ENCODE measurements around the gene SPTLC1.
"Not testable (repeated sequence)": the region's sequence is repeated elsewhere in the genome, so short reads cannot be mapped to it uniquely, and the experiment has no call there.

The SPTLC1 gene

DNA sequence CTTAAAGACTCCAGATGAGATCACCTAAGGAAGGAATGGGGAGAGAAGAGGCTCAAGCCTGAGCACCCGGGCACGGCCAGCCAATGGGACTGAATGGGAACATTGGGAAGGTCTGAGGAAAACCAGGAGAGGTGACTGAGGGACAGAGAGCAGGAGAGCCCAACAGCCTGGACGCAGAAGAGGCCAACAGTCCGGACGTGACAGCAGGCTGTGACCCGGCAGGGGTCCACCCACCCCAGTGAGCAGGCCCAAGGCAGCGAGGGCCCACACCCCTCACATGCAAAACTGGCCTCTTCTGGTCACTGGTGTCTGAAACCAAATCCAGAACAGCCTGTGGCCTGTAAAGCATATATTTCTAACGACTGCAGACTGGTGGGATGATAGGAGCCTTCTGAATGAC is 7.6 kb upstream of the SPTLC1 start:
- TF ChIP-seq, protein P1, sequence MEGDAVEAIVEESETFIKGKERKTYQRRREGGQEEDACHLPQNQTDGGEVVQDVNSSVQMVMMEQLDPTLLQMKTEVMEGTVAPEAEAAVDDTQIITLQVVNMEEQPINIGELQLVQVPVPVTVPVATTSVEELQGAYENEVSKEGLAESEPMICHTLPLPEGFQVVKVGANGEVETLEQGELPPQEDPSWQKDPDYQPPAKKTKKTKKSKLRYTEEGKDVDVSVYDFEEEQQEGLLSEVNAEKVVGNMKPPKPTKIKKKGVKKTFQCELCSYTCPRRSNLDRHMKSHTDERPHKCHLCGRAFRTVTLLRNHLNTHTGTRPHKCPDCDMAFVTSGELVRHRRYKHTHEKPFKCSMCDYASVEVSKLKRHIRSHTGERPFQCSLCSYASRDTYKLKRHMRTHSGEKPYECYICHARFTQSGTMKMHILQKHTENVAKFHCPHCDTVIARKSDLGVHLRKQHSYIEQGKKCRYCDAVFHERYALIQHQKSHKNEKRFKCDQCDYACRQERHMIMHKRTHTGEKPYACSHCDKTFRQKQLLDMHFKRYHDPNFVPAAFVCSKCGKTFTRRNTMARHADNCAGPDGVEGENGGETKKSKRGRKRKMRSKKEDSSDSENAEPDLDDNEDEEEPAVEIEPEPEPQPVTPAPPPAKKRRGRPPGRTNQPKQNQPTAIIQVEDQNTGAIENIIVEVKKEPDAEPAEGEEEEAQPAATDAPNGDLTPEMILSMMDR (IDR thresholded peaks at IDR 0.05; ENCODE audit: insufficient read depth, low read depth, low read length, missing control alignments), result no peak
- no peak for DNase-seq (ENCODE audit: low read depth)
- no peak overlapping the region for H3K4me3 ChIP-seq (ENCODE audit: low read length)

DNA sequence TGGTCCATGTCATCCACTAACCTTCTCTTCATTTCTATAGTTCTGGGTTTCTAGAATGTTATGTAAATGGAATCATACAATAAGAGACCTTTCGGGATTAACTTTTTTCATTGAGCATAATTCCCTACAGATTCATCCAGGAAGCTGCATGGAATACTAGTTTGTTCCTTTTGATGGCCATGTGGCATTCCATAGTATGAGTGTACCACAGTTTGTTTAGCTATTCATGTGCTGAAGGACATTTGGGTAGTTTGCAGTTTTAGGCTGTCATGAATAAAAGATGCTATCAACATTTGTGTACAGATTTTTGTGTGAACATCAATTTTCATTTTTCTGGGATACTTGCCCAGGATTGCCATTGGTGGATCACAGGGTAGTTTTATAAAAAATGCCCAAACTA is 6.8 kb upstream of the SPTLC1 start:
- TF ChIP-seq, protein P1 (IDR thresholded peaks at IDR 0.05; ENCODE audit: insufficient read depth, low read depth, low read length, missing control alignments), result no peak
- H3K4me3 ChIP-seq (ENCODE audit: low read length), result no peak overlapping the region
- DNase-seq (ENCODE audit: low read depth), result no peak

DNA sequence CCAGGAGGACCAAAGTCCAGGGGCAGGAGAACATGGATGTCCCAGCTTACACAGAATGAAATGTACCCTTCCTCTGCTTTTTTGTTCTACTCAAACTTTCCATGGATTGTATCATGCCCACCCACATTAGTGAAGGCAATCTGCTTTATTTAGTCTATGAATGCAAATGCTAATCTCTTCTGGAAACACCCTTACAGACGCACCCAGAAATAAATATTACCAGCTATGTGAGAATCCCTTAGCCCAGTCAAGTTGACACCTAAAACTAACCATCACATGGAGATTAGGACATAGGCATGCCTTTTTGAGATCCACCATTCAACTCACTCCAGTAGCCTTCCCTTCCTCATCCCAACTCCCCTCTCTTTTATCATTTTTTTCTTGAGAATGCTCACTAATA is 6.1 kb upstream of the SPTLC1 start:
- H3K4me3 ChIP-seq (ENCODE audit: low read length), result no peak overlapping the region
- DNase-seq (ENCODE audit: low read depth), result no peak

DNA sequence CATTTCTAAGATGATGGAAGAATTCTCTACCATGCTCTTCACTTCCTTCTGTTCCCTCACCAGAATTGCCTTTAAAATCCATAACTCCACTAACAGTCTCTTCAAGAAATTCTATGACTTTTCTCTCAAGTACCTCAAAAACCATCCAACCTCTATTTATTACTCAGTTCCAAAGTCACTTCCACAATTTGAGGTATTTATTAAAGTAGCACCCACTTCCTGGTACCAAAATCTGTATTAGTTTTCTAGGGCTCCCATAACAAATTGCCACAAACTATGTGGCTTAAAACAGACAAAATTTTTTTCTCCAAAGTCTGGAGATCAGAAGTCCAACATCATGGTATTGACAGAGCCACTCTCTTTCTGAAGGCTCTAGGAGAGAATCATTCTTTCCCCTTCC is 4.9 kb upstream of the SPTLC1 start:
- TF ChIP-seq, protein P1 (IDR thresholded peaks at IDR 0.05; ENCODE audit: insufficient read depth, low read depth, low read length, missing control alignments), result no peak
- H3K4me3 ChIP-seq (ENCODE audit: low read length), result no peak overlapping the region
- DNase-seq (ENCODE audit: low read depth), result no peak

More for the DNA sequence above, 6.1 kb upstream of the SPTLC1 start:
- TF ChIP-seq, protein P1 (IDR thresholded peaks at IDR 0.05; ENCODE audit: insufficient read depth, low read depth, low read length, missing control alignments), result no peak

DNA sequence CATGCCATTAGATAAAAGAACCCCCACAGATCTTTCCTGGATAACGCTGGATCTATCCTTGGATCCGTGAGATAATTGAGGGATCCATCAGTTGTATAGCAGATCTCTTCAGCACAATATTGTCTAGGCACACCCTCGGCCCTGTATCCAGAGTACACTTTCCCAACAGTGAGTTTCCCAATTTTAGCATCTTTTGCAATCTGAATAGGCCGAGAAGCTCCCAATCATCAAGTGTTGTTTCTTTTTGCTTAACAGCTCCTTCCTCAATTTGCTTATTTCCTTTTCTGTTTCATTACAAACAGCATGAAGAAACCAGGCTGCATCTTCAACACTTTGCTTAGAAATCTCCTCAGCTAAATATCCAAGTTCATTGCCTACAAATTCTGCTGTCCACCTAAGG is 4.4 kb upstream of the SPTLC1 start:
- TF ChIP-seq, protein P1 (IDR thresholded peaks at IDR 0.05; ENCODE audit: insufficient read depth, low read depth, low read length, missing control alignments), result no peak
- no peak overlapping the region for H3K4me3 ChIP-seq (ENCODE audit: low read length)
- DNase-seq (ENCODE audit: low read depth), result no peak

DNA sequence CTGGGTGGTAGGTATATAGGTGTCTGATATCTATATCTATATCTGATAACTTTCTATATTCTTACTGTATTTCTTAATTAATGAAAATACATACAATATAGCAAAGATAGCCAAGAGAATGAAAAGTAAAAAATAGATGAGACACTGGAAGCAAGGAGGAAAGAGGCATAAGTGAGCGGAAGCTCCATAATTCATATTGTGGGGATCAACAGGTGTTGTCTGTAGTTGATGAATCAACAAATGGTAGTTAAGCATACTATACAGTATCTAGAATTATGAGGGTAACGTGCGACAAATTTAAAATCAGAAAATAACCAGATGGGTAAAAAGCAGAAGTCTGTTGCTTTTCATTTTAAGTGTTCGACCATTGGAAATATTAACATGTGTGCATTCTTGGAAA is 7.1 kb downstream of the SPTLC1 start:
- no peak overlapping the region for H3K4me3 ChIP-seq (ENCODE audit: low read length)
- TF ChIP-seq, protein P1 (IDR thresholded peaks at IDR 0.05; ENCODE audit: insufficient read depth, low read depth, low read length, missing control alignments), result no peak
- no peak for DNase-seq (ENCODE audit: low read depth)

DNA sequence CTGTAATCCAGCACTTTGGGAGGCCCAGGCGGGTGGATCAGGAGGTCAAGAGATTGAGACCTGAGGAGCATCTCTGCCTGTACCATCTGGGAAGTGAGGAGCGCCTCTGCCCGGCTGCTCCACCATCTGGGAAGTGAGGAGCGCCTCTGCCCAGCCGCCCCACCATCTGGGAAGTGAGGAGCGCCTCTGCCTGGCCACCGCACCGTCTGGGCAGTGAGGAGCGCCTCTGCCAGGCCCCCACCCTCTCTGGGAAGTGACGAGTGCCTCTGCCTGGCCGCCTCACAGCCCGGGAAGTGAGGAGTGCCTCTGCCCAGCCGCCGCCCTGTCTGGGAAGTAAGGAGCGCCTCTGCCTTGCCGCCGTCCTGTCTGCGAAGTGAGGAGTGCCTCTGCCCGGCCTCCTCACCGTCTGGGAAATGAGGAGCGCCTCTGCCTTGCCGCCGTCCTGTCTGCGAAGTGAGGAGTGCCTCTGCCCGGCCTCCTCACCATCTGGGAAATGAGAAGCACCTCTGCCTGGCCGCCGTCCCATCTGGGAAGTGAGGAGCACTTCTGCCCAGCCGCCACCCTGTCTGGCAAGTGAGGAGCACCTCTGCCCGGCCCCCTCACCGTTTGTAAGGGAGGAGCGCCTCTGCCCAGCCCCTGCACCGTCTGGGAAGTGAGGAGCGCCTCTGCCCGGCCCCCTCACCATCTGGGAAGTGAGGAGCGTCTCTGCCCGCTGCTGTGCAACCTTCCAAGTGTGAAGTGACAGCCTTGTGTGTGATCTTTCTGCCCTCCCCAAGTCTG is 9.6 kb downstream of the SPTLC1 start:
- not testable (repeated sequence) for H3K4me3 ChIP-seq (ENCODE audit: low read length); DNase-seq (ENCODE audit: low read depth)

DNA sequence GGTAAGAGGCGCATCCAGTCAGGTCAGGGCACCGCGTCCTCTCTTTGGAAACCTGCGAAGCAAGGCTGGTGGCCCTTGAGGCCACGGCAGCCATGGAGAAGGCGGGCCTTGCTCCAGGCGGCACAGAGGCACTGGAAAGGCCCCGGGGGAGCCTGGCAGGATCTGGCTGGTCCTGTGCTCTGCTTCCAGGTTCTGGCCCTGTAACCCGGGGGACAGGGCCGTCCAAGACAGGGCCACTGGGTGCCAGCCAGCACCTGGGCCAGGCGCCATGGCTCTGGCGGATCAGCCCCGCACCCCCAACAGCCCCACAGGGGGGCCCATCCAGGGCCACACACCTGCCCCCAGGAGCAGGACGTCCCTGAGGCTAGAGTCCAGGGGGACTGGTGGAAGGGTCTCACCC is 11.6 kb downstream of the SPTLC1 start:
- not testable (repeated sequence) for H3K4me3 ChIP-seq (ENCODE audit: low read length); DNase-seq (ENCODE audit: low read depth)

Data from epithelial cell of esophagus (primary cell).